GM18508 (cell line): ENCODE data around the gene ACOXL.

Experiments used
- ATAC-seq: cut with Tn5 transposase; IDR thresholded peaks from one replicate; pipeline ENCODE4 v1.9.1; 2021; ENCODE audit warnings: moderate number of reproducible peaks; ENCODE audit not compliant: insufficient read depth, unreplicated experiment

Gene ACOXL

GRCh38 chr2:110790907-110791306, 58.5 kb downstream of the ACOXL start:
- ATAC-seq: no peak

DNA sequence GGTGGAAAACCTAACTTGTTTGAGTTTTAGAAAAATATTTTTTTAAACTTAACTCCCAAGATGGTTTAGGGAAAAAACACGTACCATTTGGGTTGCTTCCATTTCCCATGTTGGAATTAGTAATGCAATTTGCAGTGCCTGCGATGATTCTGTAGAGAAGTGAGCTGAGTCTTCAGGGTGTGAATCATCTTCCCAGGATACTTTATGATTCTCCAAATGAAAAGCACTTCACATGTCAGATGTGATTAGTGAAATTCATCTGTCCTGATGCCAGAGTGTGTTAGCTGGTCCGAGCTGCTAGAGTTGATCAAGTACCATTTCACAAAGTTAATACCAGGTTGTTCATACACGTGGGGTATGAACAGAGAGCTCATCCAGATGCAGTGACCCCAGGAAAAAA, 59.1 kb downstream of the ACOXL start:
- no peak for ATAC-seq

GRCh38 chr2:110793034-110793433, 60.7 kb downstream of the ACOXL start:
- ATAC-seq: no peak

GRCh38 chr2:110794390-110794789, 62.0 kb downstream of the ACOXL start:
- no peak for ATAC-seq

- ATAC-seq: no peak
Measured at GRCh38 chr2:110794951-110795350, 62.6 kb downstream of the ACOXL start.

DNA sequence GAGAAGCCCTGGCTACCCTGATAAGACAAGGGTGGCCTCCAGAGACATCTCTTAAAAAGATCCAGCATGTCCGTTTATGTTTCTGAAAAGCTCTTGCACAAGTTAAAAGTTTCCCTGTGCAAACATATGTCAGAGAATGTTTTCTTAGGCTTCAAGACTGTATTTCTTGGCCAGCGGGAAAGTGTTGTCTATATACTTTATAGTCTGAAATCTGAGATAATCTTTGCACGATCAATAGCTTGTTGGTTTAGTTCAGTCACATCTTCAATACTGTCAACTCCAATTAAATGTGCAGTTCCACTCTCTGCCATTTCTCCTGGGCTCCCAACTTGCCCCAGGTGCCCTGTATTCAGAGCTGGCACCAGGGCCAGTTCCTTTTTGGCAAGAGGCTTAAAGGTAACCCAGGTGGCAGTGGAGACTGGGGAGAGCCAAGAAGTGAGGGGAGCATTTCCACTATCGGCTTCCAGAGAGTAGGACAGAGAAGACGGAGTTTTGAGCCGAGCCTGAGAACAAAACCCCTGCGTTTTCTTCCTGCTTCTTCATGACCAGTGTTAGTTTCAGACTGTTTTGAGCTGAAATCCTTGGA, 64.4 kb downstream of the ACOXL start:
- ATAC-seq: no peak

DNA sequence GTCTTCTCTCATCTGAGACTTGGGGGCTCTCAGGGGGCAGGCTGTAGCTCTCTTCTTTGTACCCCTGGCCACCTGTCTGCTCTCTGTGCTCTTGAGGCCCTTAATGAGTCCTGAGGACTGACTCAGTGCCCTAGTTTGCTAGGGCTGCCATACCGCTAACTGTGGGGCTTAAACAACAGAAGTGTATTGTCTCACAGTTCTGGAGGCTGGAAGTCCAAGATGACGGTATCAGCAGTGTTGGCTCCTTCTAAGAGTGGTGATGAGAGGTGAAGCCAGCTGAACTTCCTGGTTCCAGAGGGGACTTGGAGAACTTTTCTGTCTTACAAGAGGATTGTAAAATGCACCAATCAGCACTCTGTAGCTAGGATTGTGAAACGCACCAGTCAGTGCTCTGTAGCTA, 67.0 kb downstream of the ACOXL start:
- no peak for ATAC-seq

GRCh38 chr2:110800611-110801402, 68.4 kb downstream of the ACOXL start:
- ATAC-seq: no peak

- ATAC-seq: no peak
Measured at GRCh38 chr2:110802208-110802932, 70.0 kb downstream of the ACOXL start.

DNA sequence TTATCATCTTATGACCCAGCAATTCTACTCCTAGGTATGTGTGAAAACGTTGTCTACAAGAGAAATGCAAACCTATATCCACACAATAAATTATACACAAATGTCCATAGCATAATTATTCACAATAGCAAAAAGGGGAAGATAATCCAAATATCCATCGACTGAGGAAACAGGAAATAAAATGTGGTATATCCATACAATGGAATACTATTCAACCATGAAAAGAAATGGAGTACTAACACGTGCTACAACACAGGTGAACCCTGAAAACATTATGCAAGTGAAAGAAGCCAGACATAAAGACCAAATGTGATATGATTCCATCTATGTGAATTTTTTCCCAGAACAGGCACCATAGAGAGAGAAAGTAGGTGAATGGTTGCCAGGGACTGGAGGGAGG, 72.1 kb downstream of the ACOXL start:
- ATAC-seq: no peak

DNA sequence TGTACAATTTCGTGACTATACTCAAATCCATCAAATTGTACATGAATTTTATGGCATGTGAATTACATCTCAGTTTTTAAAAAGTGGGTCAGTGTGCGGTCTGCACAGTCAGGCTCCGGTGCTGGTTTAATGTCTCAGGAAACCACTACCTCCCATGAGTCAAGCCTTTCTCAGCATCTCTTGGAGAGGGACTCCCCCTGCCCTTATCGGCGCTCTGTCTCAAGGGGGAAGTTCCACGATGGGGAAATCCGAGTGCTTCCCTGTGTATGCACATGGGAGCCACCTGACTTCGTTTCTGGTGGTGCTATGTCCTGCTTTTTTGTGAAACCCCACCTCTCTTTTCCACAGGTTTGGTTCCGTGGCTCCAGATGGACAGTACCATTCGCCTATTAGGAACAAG, 72.5 kb downstream of the ACOXL start:
- no peak for ATAC-seq

- no peak for ATAC-seq
Measured at GRCh38 chr2:110805894-110806452, 73.6 kb downstream of the ACOXL start.

GRCh38 chr2:110807522-110807921, 75.1 kb downstream of the ACOXL start:
- no peak for ATAC-seq

GRCh38 chr2:110810404-110810803, 78.0 kb downstream of the ACOXL start:
- ATAC-seq: no peak

DNA sequence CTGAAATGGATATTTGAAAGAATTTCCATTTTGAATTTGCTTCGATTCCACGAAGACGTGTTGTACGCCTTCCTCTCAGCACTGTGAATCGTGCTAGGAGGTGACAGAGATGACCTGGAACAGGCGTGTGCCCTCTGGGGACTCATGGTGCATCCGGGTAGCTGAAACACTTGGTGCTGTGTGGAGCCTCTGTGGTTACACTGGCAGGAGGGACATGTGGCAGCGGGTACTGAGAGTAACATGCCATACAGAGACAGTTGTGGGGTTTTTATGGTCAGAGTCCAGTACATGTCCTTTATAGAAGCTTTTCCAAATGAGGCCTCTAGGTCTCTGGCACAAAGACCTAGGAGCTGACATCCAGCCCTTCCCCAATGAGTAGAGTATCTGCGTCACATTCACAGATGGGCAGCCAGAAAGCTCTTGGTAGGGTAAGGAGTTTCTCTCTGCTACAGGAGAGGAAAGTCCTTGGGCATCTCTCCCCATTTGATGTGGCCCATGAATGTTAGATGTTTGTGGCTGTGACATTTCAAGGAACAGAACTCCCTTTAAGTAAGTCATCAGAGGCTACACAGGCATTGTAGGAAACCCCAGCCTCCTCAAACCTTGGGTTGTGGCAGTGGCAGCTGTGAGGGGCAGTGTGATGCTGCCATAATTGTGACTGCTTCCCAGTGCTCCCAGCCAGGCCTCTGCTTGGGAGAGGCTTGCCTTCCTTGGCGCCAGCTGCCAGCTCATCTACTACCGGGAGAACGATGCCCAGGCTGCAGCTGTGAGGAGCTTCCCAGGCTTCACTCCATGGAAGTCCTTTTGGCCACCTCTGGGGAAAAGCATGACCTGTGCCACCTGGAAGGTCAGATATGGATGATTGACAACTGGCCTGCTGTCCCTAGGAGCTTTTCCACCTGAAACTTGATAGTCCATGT, 80.6 kb downstream of the ACOXL start:
- ATAC-seq: no peak

DNA sequence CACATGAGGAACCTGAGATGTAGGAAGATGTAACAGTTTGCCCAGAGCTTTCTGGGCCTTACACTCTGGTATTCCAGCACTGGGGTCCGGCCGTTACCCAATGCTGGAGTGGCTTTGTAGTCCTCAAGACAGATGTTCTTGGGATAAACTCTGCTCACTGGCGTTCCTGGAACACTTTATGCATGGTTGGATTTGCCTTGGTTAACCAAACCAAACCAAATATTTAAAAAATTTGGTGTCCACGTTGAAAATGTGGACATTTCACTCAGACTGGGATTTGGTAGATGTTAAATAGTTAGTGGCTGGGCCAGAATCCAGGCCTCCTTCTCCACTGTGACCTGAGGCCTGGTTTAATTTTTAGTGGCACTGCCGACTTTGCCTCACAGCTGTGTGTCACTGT, 81.5 kb downstream of the ACOXL start:
- no peak for ATAC-seq

- no peak for ATAC-seq
Measured at GRCh38 chr2:110815938-110816337, 83.6 kb downstream of the ACOXL start.

- ATAC-seq: no peak
Measured at GRCh38 chr2:110816404-110817365, 84.3 kb downstream of the ACOXL start.
